Epidermal melanocyte (primary cell): ENCODE results near the gene OOSP3.
"Not testable (repeated sequence)": the region's sequence is repeated elsewhere in the genome, so short reads cannot be mapped to it uniquely, and the experiment has no call there.

Experiments
- DNase-seq: peaks from one replicate; pipeline ENCODE4 v3.0.0; 2011; ENCODE audit warnings: low spot score; ENCODE audit not compliant: insufficient read length

Gene OOSP3

GRCh38 chr11:59878575-59878974 is at the start of gene OOSP3:
OOSP3 (plus strand) TSS chr11:59878782; CDS start chr11:59878809, 27 bp downstream.
- DNase-seq: no peak

- DNase-seq: no peak
Observed at GRCh38 chr11:59829358-59829757, 49.2 kb upstream of the OOSP3 start.

GRCh38 chr11:59833602-59834001 is 45.0 kb upstream of the OOSP3 start:
- no peak for DNase-seq

- DNase-seq: no peak
Observed at GRCh38 chr11:59839615-59840014, 39.0 kb upstream of the OOSP3 start.

GRCh38 chr11:59841514-59841913 is 37.1 kb upstream of the OOSP3 start:
- no peak for DNase-seq

- DNase-seq: no peak
Observed at GRCh38 chr11:59842316-59842715, 36.3 kb upstream of the OOSP3 start.

GRCh38 chr11:59845399-59845798 is 33.2 kb upstream of the OOSP3 start, which contains the start of gene CBLIF:
CBLIF (minus strand) TSS chr11:59845499; CDS start chr11:59845453, 46 bp downstream.
- DNase-seq: no peak

GRCh38 chr11:59846556-59846955 is 32.0 kb upstream of the OOSP3 start:
- DNase-seq: no peak

- no peak for DNase-seq
Observed at GRCh38 chr11:59847626-59848025, 31.0 kb upstream of the OOSP3 start.

GRCh38 chr11:59848439-59848838 is 30.1 kb upstream of the OOSP3 start:
- not testable (repeated sequence) for DNase-seq

- no peak for DNase-seq
Observed at GRCh38 chr11:59849129-59849528, 29.5 kb upstream of the OOSP3 start.

GRCh38 chr11:59849551-59849950 is 29.0 kb upstream of the OOSP3 start:
- DNase-seq: not testable (repeated sequence)

- DNase-seq: not testable (repeated sequence)
Observed at GRCh38 chr11:59851416-59851815, 27.2 kb upstream of the OOSP3 start.

GRCh38 chr11:59854871-59855270 is 23.7 kb upstream of the OOSP3 start:
- DNase-seq: no peak

GRCh38 chr11:59857439-59858434 is 20.8 kb upstream of the OOSP3 start:
- DNase-seq: no peak

GRCh38 chr11:59859673-59860072 is 18.9 kb upstream of the OOSP3 start:
- no peak for DNase-seq

- DNase-seq: no peak
Observed at GRCh38 chr11:59862252-59862651, 16.3 kb upstream of the OOSP3 start.

- DNase-seq: peak; percentile 70
Observed at GRCh38 chr11:59865031-59865430, 13.6 kb upstream of the OOSP3 start.

GRCh38 chr11:59866397-59866796 is 12.2 kb upstream of the OOSP3 start, which contains the start of gene TCN1:
TCN1 (minus strand) TSS chr11:59866487; CDS start chr11:59866470, 17 bp downstream.
- DNase-seq: no peak

- no peak for DNase-seq
Observed at GRCh38 chr11:59866836-59867235, 11.7 kb upstream of the OOSP3 start.

GRCh38 chr11:59867946-59868345 is 10.6 kb upstream of the OOSP3 start:
- DNase-seq: no peak

GRCh38 chr11:59872076-59872475 is 6.5 kb upstream of the OOSP3 start:
- no peak for DNase-seq
